Measurements from ENCODE around the gene SFT2D1.

DNA sequence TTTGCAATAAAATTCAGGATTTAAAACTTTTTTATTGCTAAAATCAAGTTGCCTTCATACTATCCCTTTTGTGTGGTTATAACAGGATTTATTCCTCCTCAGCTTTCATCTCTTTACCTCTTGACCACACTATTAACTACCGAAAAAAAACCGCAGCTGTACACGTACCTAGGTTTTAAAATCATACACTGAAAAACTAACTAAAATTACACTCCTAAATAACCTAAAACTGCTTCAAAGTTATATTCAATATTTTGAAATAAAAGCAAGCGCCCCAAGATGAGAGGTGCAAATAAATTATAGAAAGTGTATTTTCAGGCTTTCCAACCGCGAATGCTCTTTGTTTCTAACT lies 39.0 kb upstream of the SFT2D1 start:
- TF ChIP-seq, protein P1, sequence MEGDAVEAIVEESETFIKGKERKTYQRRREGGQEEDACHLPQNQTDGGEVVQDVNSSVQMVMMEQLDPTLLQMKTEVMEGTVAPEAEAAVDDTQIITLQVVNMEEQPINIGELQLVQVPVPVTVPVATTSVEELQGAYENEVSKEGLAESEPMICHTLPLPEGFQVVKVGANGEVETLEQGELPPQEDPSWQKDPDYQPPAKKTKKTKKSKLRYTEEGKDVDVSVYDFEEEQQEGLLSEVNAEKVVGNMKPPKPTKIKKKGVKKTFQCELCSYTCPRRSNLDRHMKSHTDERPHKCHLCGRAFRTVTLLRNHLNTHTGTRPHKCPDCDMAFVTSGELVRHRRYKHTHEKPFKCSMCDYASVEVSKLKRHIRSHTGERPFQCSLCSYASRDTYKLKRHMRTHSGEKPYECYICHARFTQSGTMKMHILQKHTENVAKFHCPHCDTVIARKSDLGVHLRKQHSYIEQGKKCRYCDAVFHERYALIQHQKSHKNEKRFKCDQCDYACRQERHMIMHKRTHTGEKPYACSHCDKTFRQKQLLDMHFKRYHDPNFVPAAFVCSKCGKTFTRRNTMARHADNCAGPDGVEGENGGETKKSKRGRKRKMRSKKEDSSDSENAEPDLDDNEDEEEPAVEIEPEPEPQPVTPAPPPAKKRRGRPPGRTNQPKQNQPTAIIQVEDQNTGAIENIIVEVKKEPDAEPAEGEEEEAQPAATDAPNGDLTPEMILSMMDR (IDR thresholded peaks at IDR 0.05): no peak
- TF ChIP-seq POLR2A (IDR thresholded peaks at IDR 0.05): no peak
